Cardiac muscle cell (in vitro differentiated cells and primary cell): ENCODE results near the gene ADORA2A. TPM values are rescaled to one million over a fixed set of nuclear protein-coding genes. Genes with fewer than 3 reads are reported as not detected.

Source experiments
- DNase-seq, 2 donors: peaks; one replicate each; pipeline versions ENCODE4 v3.0.0 to v3.0.0-alpha.2; 2010 to 2017; ENCODE audit warnings: low read depth in 1 of 2, low spot score in 1 of 2
- H3K27ac ChIP-seq: fragments of 200-600 bp; sonication (generic); 2 replicates; pipeline ENCODE4 v1.5.1; 2016
- H3K27me3 ChIP-seq: fragments of 200-600 bp; sonication (generic); 2 replicates; pipeline ENCODE4 v1.6.0; 2016; ENCODE audit warnings: control low read depth
- H3K36me3 ChIP-seq: fragments of 200-600 bp; sonication (generic); 2 replicates; pipeline ENCODE4 v1.5.1; 2016; ENCODE audit warnings: control low read depth
- H3K4me1 ChIP-seq: fragments of 200-600 bp; sonication (generic); 2 replicates; pipeline ENCODE4 v1.8.1; 2017; ENCODE audit warnings: low read depth, mild to moderate bottlenecking, mixed run types
- H3K4me3 ChIP-seq: fragments of 200-600 bp; sonication (generic); 2 replicates; pipeline ENCODE4 v1.5.1; 2016; ENCODE audit warnings: mild to moderate bottlenecking
- H3K9me3 ChIP-seq: fragments of 200-600 bp; sonication (generic); 2 replicates; pipeline ENCODE4 v1.5.1; 2017; ENCODE audit warnings: low read depth, mild to moderate bottlenecking, control low read depth
- CTCF ChIP-seq: IDR thresholded peaks from 2 replicates; pipeline ENCODE4 v1.5.1; 2012; ENCODE audit warnings: low read depth, mild to moderate bottlenecking, low read length
- polyA plus RNA-seq: library from polyadenylated mRNA; unstranded; fragments of >200 nt; fragmentation: Nextera tagmentation; extraction: Ambion mirVana; gene quantifications from 2 replicates; pipeline ENCODE4 v1.2.1, GENCODE V29; 2016
- total RNA-seq: library from RNA; depleted of rRNA; stranded (reverse); fragments of >200 nt; gene quantifications from 2 replicates; pipeline ENCODE4 v1.2.3, GENCODE V29; 2016

ADORA2A gene
- total and polyA plus RNA-seq, 2 experiments from 2014 or later: 4.0 to 13.7 TPM

GRCh38 chr22:24419475-24419850, 7.9 kb upstream of the ADORA2A start:
- peaks cover 6% of the 10 kb centered on the region for H3K27me3 ChIP-seq
- H3K36me3 ChIP-seq: peaks cover 15% of the 10 kb centered on the region
- no peaks in the 10 kb centered on the region for H3K9me3 ChIP-seq
- peak overlapping the region; percentile 39 for H3K27ac ChIP-seq
- TF ChIP-seq CTCF: no peak
- H3K4me1 ChIP-seq: no peaks in the 10 kb centered on the region
- no peak for DNase-seq
- no peak overlapping the region for H3K4me3 ChIP-seq

GRCh38 chr22:24420072-24420976, 7.1 kb upstream of the ADORA2A start:
- Histone ChIP-seq H3K9me3 (no peaks in the 10 kb centered on the region), H3K27me3 (peaks cover 13% of the 10 kb centered on the region), H3K4me1 (no peaks in the 10 kb centered on the region), H3K27ac (no peak overlapping the region), H3K36me3 (peaks cover 6% of the 10 kb centered on the region), H3K4me3 (no peak overlapping the region)
- TF ChIP-seq CTCF: no peak
- DNase-seq: no peak

DNA sequence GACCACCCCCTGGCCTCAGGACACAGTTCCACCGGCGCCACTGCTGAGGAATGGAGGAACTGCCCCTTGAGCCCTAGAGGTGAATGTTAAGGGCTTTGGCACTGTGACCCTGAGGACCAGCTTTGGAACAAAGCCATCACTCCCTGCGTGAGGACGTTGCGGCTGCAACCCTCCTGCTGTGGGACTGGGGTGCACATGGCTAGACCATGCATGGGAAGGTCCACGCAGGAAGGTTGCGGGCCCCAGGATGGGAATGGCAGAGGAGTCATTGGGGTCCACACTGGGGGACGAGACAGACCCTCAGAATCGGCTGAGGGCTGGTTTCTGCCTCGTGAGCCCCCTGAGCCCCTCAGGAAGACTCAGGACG, 6.4 kb upstream of the ADORA2A start:
- Histone ChIP-seq H3K9me3 (no peaks in the 10 kb centered on the region), H3K27ac (no peak overlapping the region), H3K4me1 (no peaks in the 10 kb centered on the region), H3K36me3 (peaks cover under 1% of the 10 kb centered on the region), H3K4me3 (no peak overlapping the region), H3K27me3 (peaks cover 13% of the 10 kb centered on the region)
- no peak for DNase-seq
- no peak for TF ChIP-seq CTCF

DNA sequence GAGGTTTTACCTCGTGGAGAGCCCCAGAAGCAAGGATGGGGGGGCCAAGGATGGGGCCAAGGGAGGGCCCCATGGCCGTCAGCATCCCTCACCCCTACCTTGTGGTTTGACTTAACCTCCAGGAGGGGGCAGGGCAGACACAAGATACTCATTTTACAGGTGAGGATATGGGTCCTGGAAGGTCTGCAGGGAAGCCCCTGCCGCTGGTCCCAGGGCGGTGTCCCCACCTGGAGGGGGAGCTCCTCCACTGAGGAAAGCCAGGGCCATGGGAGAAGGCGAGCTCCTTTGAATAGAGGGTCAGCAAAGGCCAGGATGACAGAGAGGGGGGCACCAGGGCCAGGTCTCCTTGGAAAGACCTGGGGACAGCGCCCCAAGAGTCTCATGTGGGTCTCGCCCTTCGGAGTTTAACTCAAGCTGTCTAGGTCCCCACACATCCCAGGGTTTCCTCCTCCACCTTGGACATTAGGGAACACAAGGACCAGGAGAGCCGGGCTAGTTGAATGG, 5.9 kb upstream of the ADORA2A start:
- DNase-seq: no peak

GRCh38 chr22:24422102-24422665, 5.2 kb upstream of the ADORA2A start:
- H3K4me3 ChIP-seq: no peak overlapping the region
- no peaks in the 10 kb centered on the region for H3K9me3 ChIP-seq
- no peak for TF ChIP-seq CTCF
- no peak for DNase-seq
- H3K4me1 ChIP-seq: no peaks in the 10 kb centered on the region
- H3K36me3 ChIP-seq: no peaks in the 10 kb centered on the region
- H3K27ac ChIP-seq: no peak overlapping the region
- peaks cover 13% of the 10 kb centered on the region for H3K27me3 ChIP-seq

More for the DNA sequence above, 5.9 kb upstream of the ADORA2A start:
- Histone ChIP-seq H3K4me1 (no peaks in the 10 kb centered on the region), H3K27me3 (peaks cover 13% of the 10 kb centered on the region), H3K9me3 (no peaks in the 10 kb centered on the region), H3K27ac (no peak overlapping the region), H3K4me3 (no peak overlapping the region), H3K36me3 (no peaks in the 10 kb centered on the region)
- TF ChIP-seq CTCF: peak; percentile 23
